ENCODE measurements around the gene NQO2. TPM values are rescaled to one million over a fixed set of nuclear protein-coding genes. Genes with fewer than 3 reads are reported as not detected.
A peak's percentile ranks its signal among the peaks of the same experiment; 100 is the strongest.

NQO2 gene
- total and polyA plus RNA-seq, 2 of the 13 experiments (the other 11 are each of a cell fraction or from before 2014, with no cell fraction given) = 32.2 to 56.5 TPM

DNA sequence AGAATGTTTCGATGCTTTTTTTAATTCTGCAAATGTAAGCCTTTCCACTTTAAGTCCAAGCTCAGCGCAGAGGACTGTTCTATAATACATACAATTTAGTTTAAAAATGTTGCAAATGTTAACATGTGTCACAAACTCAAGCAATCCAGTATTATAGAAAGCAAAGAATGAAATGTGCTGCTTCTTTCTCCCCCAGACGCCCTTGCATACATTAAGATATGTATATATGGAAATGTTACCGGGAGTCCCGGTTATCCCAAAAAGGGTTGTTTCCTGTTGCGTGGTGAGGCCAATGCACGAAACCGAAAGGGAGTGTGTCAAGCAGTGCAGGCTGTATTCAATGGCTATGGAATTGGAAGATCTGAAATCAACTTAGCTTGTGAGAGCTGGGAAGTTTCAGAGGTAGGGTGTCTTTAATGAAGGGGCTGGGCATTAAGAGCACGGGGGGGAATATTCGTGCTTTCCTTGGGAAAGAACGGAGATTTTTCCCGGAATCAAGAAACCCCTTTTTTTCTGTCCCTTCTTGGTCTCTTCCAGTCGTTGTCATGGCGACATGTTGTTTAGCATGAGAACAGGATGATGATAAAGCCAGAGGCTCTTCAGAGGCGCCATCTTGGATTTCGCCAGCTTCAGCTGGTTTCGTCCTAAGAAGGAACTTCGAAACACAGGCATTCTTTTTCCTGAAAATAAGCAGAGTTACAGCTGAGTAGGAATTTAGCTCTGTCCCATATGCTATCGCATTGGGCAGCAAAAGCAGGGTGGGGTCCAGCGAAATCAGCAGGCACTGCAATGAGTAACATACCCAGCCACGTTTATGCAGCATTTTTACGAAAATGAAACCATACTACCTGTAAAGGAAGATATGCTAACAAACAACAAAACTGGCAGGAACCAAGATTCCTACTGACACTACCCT lies 10.1 kb upstream of the NQO2 start (continued):
- TF ChIP-seq ARID4A (CRISPR knock-in tag; IDR thresholded peaks at IDR 0.05; ENCODE audit: borderline replicate concordance) = peak; percentile 53; the same call in 1 of the 2 replicates
- TF ChIP-seq NR2F1 (CRISPR knock-in tag; IDR thresholded peaks at IDR 0.05) = no peak
- peak; percentile 63 for TF ChIP-seq NFIC (IDR thresholded peaks at IDR 0.05; ENCODE audit: low read length)
- peak; percentile 67; the same call in 1 of the 2 replicates for TF ChIP-seq NFATC3 (CRISPR knock-in tag; IDR thresholded peaks at IDR 0.05)
- no peak for TF ChIP-seq ZNF546 (CRISPR knock-in tag; conservative IDR thresholded peaks at IDR 0.05)
- TF ChIP-seq, protein P1, sequence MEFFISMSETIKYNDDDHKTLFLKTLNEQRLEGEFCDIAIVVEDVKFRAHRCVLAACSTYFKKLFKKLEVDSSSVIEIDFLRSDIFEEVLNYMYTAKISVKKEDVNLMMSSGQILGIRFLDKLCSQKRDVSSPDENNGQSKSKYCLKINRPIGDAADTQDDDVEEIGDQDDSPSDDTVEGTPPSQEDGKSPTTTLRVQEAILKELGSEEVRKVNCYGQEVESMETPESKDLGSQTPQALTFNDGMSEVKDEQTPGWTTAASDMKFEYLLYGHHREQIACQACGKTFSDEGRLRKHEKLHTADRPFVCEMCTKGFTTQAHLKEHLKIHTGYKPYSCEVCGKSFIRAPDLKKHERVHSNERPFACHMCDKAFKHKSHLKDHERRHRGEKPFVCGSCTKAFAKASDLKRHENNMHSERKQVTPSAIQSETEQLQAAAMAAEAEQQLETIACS (CRISPR knock-in tag; IDR thresholded peaks at IDR 0.05) = no peak
- peak; percentile 28 for TF ChIP-seq ELF1 (CRISPR knock-in tag; IDR thresholded peaks at IDR 0.05)
- TF ChIP-seq, protein P2, sequence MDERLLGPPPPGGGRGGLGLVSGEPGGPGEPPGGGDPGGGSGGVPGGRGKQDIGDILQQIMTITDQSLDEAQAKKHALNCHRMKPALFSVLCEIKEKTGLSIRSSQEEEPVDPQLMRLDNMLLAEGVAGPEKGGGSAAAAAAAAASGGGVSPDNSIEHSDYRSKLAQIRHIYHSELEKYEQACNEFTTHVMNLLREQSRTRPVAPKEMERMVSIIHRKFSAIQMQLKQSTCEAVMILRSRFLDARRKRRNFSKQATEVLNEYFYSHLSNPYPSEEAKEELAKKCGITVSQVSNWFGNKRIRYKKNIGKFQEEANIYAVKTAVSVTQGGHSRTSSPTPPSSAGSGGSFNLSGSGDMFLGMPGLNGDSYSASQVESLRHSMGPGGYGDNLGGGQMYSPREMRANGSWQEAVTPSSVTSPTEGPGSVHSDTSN (CRISPR knock-in tag; IDR thresholded peaks at IDR 0.05) = no peak
- TF ChIP-seq FOXM1 (CRISPR knock-in tag; IDR thresholded peaks at IDR 0.05) = no peak
- peak; percentile 44; the same call in 1 of the 2 replicates for TF ChIP-seq ATF1 (CRISPR knock-in tag; IDR thresholded peaks at IDR 0.05)
- peak; percentile 79 for TF ChIP-seq ASH2L (IDR thresholded peaks at IDR 0.05; ENCODE audit: insufficient read length, low read depth, low read length)
- TF ChIP-seq SUZ12 (IDR thresholded peaks at IDR 0.05; ENCODE audit: low read depth, low read length) = no peak
- TF ChIP-seq TSC22D2 (CRISPR knock-in tag; IDR thresholded peaks at IDR 0.05; ENCODE audit: borderline replicate concordance) = no peak; the same call in 1 of the 2 replicates
- TF ChIP-seq TFAP4 (IDR thresholded peaks at IDR 0.05; ENCODE audit: borderline replicate concordance, low read depth) = peak; percentile 83; the same call in 1 of the 2 replicates
- no peak; the same call in 1 of the 2 replicates for TF ChIP-seq ZNF572 (CRISPR knock-in tag; IDR thresholded peaks at IDR 0.05)
- TF ChIP-seq PHF8 (CRISPR knock-in tag; IDR thresholded peaks at IDR 0.05) = peak; percentile 54
- TF ChIP-seq ZKSCAN1 (IDR thresholded peaks at IDR 0.05; ENCODE audit: low read length) = 0 out of 2 replicates have a peak, but pooled peaks have one; percentile 26
